GM23248 (cell line): ENCODE results near the gene FRZB. TPM values are rescaled to one million over a fixed set of nuclear protein-coding genes. Genes with fewer than 3 reads are reported as not detected.

Source experiments
- DNase-seq: peaks from one replicate; pipeline ENCODE4 v3.0.0-alpha.2; 2015
- H2AFZ ChIP-seq: fragments of 200-600 bp; sonication (generic); 2 replicates; pipeline ENCODE4 v1.6.1; 2016; ENCODE audit warnings: antibody characterized with exemption
- H3F3A ChIP-seq: fragments of 200-600 bp; sonication (generic); 2 replicates; pipeline ENCODE4 v1.6.1; 2016; ENCODE audit warnings: mild to moderate bottlenecking, antibody characterized with exemption, mixed run types; ENCODE audit not compliant: insufficient read depth
- H3K27ac ChIP-seq: fragments of 200-600 bp; sonication (generic); 2 replicates; pipeline ENCODE4 v1.5.1; 2016; ENCODE audit warnings: mild to moderate bottlenecking
- H3K27me3 ChIP-seq: fragments of 200-600 bp; sonication (generic); replicated peaks from 2 replicates; pipeline ENCODE4 v1.6.1; 2016; ENCODE audit warnings: mild to moderate bottlenecking; ENCODE audit not compliant: insufficient read depth
- H3K36me3 ChIP-seq: fragments of 200-600 bp; sonication (generic); 2 replicates; pipeline ENCODE4 v1.6.1; 2016; ENCODE audit warnings: low read depth, mild to moderate bottlenecking
- H3K4me1 ChIP-seq: fragments of 200-600 bp; sonication (generic); 2 replicates; pipeline ENCODE4 v1.6.1; 2016; ENCODE audit warnings: mild to moderate bottlenecking; ENCODE audit not compliant: insufficient read depth
- H3K4me2 ChIP-seq: fragments of 200-600 bp; sonication (generic); one replicate; pipeline ENCODE4 v1.6.1; 2016; ENCODE audit warnings: mild to moderate bottlenecking; ENCODE audit not compliant: unreplicated experiment
- H3K4me3 ChIP-seq: fragments of 200-600 bp; sonication (generic); 2 replicates; pipeline ENCODE4 v1.5.1; 2016; ENCODE audit warnings: mild to moderate bottlenecking
- H3K79me2 ChIP-seq: fragments of 200-600 bp; sonication (generic); 2 replicates; pipeline ENCODE4 v1.6.1; 2016; ENCODE audit warnings: mild to moderate bottlenecking; ENCODE audit not compliant: insufficient read depth
- H3K9ac ChIP-seq: fragments of 200-600 bp; sonication (generic); 2 replicates; pipeline ENCODE4 v1.6.1; 2016; ENCODE audit warnings: mild to moderate bottlenecking
- H3K9me2 ChIP-seq: fragments of 200-600 bp; sonication (generic); 2 replicates; pipeline ENCODE4 v1.6.1; 2016; ENCODE audit warnings: mixed run types, mild to moderate bottlenecking, moderate library complexity; ENCODE audit not compliant: insufficient read depth
- H3K9me3 ChIP-seq: fragments of 200-600 bp; sonication (generic); one replicate; pipeline ENCODE4 v1.6.1; 2017; ENCODE audit warnings: low read depth
- H4K20me1 ChIP-seq: fragments of 200-600 bp; sonication (generic); 2 replicates; pipeline ENCODE4 v1.6.0; 2016; ENCODE audit not compliant: insufficient read depth
- EZH2 ChIP-seq: fragments of 200-600 bp; sonication (generic); IDR thresholded peaks from 2 replicates; pipeline ENCODE4 v1.6.1; 2018; ENCODE audit warnings: antibody characterized with exemption, mild to moderate bottlenecking; ENCODE audit not compliant: insufficient read depth, poor library complexity, severe bottlenecking
- EZH2phosphoT487 ChIP-seq: fragments of 200-600 bp; sonication (generic); IDR thresholded peaks from 2 replicates; pipeline ENCODE4 v1.6.1; 2018; ENCODE audit warnings: antibody characterized with exemption, moderate library complexity, mild to moderate bottlenecking, low read depth; ENCODE audit not compliant: insufficient read depth
- WGBS, 2 experiments: methylation state at CpG; one replicate each; pipeline ENCODE4 v1.1.6; 2015 to 2017; ENCODE audit warnings: low lambda C conversion rate in 2 of 2, low coverage in 1 of 2; ENCODE audit errors: missing lambda C conversion rate in 2 of 2; 5-methylcytosine and 5-hydroxymethylcytosine counted together
- in situ Hi-C: fragments of 300-500 bp; cut with MboI; formaldehyde crosslinking; loops from 2 replicates; pipeline ENCODE4 v1.15.0; 2020
- polyA plus RNA-seq: library from polyadenylated mRNA; unstranded; fragments of >200 nt; fragmentation: Nextera tagmentation; extraction: Ambion mirVana; gene quantifications from 2 replicates; pipeline ENCODE4 v1.2.1, GENCODE V29; 2016
- total RNA-seq: library from RNA; depleted of rRNA; stranded (reverse); fragments of >200 nt; shearing (Covaris generic); gene quantifications from 2 replicates; pipeline ENCODE4 v1.2.3, GENCODE V29; 2014

The FRZB gene
- total and polyA plus RNA-seq, 2 experiments from 2014 or later = 0.08 to 0.32 TPM

DNA sequence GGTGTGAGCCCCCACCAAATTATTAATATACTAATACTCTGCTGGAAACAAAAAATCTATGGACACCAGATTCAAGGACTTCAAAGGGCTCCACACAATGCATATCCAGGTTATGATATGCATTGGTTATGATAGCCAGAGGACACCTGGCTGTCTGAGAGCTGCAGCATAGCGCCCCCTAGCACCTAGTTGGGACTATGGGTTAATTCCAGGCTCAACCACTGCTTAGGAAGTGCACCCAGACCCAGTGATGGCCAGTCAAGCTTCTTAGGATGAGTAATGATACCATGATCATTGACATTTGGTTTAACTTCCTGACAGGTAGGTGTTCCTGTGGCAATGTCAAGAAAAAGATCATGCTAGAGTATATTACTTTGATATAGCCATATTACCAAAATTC lies 3.8 kb upstream of the FRZB start:
- H2AFZ ChIP-seq = no peak overlapping the region
- H4K20me1 ChIP-seq = no peaks in the 10 kb centered on the region
- TF ChIP-seq EZH2phosphoT487 = no peak
- TF ChIP-seq EZH2 = no peak
- no peak overlapping the region for H3K4me3 ChIP-seq
- H3K9me3 ChIP-seq = no peaks in the 10 kb centered on the region
- H3K79me2 ChIP-seq = no peaks in the 10 kb centered on the region
- 0% methylated on average over 1 of the region's 1 CpG for WGBS, 2 experiments
- H3F3A ChIP-seq = peaks cover 6% of the 10 kb centered on the region; the same call in 1 of the 2 replicates
- H3K9ac ChIP-seq = no peak overlapping the region
- H3K36me3 ChIP-seq = no peaks in the 10 kb centered on the region
- in situ Hi-C loops = no loop called here
- H3K27ac ChIP-seq = no peak overlapping the region
- H3K4me1 ChIP-seq = no peaks in the 10 kb centered on the region
- no peak overlapping the region for H3K4me2 ChIP-seq
- no peaks in the 10 kb centered on the region; the same call in 1 of the 2 replicates for H3K27me3 ChIP-seq
- no peaks in the 10 kb centered on the region for H3K9me2 ChIP-seq
- DNase-seq = no peak

DNA sequence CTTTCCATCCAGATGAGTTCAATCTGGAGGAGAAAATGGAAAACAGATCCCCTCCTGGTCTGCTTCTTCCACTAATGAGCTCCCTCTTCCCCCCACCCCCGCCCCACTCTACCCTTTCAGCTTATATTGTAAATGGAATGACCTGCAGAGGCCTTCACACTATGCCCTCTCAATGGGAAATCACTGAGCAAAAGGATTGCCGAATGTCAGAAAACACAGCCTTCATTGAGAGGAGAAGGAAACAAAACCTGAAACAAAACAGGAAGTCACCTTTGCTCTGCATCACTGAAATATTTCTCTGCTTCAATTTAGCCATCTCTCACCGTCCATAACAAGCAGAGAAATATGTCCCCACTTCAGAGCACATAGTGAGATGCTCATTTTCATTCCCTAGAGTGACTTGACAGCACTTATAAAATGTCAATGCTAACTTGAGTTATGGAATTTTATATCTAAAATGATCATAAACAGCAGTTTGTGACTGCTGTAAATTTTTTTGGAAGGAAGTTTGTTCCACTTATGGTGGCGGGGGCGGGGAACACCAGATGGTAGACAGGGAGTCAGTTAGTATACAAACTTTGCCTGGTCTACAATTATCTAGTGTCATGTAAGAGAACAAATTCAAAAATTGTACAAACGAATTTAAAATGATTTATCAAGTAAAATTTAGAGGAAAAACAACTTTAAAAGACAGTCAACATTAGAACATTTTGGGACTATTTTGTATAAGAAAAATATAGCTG lies 1.8 kb upstream of the FRZB start:
- no peak overlapping the region for H3K27ac ChIP-seq

DNA sequence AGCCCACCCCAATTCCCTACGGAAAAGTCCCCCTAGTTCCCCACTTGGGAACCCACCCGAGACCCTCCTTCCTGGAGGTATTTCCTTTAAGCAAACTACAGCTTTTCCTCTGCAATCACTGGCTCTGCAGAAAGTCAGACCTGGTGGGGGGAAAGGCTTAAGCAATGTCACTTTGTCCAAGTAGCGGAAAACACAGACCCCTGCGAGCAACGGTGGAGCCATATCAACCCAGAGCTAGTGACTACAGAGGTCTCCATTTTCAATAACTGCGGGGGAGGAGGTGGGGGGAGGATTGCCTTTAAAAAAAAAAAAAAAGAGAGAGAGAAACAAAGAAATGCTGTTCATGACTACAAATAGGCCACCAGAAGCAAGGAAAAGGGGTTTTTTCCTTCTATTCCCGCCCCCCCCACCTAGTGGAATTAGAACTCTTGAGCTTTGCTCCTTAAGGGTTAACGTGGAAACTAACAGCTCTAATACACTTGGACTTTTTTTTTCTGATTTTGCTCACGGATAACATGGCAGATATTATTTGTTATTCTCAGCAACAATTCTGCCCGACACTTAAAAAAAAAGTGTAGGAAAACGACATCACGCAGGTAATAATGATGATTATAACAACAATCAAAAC lies 1.1 kb upstream of the FRZB start:
- H3K79me2 ChIP-seq = no peaks in the 10 kb centered on the region
- 40 to 43% methylated on average over 12 of the region's 12 CpGs for WGBS, 2 experiments
- H3K9me3 ChIP-seq = no peaks in the 10 kb centered on the region
- peak overlapping the region; percentile 85 for H2AFZ ChIP-seq
- no peaks in the 10 kb centered on the region for H3K9me2 ChIP-seq
- H4K20me1 ChIP-seq = no peaks in the 10 kb centered on the region
- H3K9ac ChIP-seq = peak overlapping the region; percentile 26
- no peak for DNase-seq
- H3K27me3 ChIP-seq = peaks cover 3% of the 10 kb centered on the region; the same call in 1 of the 2 replicates
- TF ChIP-seq EZH2 (no peak), EZH2phosphoT487 (no peak)
- H3K36me3 ChIP-seq = no peaks in the 10 kb centered on the region
- no peak overlapping the region for H3K27ac ChIP-seq
- peaks cover 6% of the 10 kb centered on the region; the same call in 1 of the 2 replicates for H3F3A ChIP-seq
- H3K4me3 ChIP-seq = peak overlapping the region; percentile 73
- peak overlapping the region; percentile 80 for H3K4me2 ChIP-seq
- no peaks in the 10 kb centered on the region for H3K4me1 ChIP-seq
- in situ Hi-C loops = no loop called here

More for the DNA sequence above, 1.8 kb upstream of the FRZB start:
- Histone ChIP-seq H3K9me3 (no peaks in the 10 kb centered on the region), H2AFZ (no peak overlapping the region), H3K9ac (no peak overlapping the region), H3K79me2 (no peaks in the 10 kb centered on the region), H3K36me3 (no peaks in the 10 kb centered on the region), H3K4me2 (no peak overlapping the region), H3F3A (peaks cover 6% of the 10 kb centered on the region; the same call in 1 of the 2 replicates), H4K20me1 (no peaks in the 10 kb centered on the region), H3K9me2 (no peaks in the 10 kb centered on the region), H3K27me3 (peaks cover 3% of the 10 kb centered on the region; the same call in 1 of the 2 replicates), H3K4me1 (no peaks in the 10 kb centered on the region), H3K4me3 (no peak overlapping the region)
- DNase-seq = no peak
- in situ Hi-C loops = no loop called here
- TF ChIP-seq EZH2phosphoT487 (no peak), EZH2 (no peak)
- WGBS, 2 experiments = 96% methylated on average over 6 of the region's 6 CpGs

DNA sequence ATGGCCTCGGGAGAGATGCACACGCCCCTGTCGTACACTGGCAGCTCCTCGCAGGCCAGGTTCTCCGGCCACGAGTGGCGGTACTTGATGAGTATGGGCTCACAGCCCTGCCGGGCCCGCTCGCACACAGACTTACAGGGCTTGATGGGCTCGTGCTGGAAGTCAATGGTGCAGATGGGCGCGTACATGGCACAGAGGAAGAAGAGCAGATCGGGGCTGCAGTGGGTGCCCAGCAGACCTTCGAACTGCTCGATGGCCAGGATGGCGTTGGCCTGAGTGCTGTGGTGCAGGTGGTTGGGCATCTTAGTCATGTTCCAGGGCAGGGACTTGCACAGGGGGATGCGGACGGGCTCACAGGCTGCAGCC lies 359 bp downstream of the FRZB start:
- Histone ChIP-seq H3K9me2 (no peaks in the 10 kb centered on the region), H4K20me1 (no peaks in the 10 kb centered on the region), H3F3A (peaks cover 6% of the 10 kb centered on the region; the same call in 1 of the 2 replicates), H3K27ac (no peak overlapping the region), H3K9ac (peak overlapping the region; percentile 26; the same call in 1 of the 2 replicates), H3K4me1 (no peaks in the 10 kb centered on the region), H3K4me2 (peak overlapping the region; percentile 80), H3K9me3 (no peaks in the 10 kb centered on the region), H3K36me3 (no peaks in the 10 kb centered on the region), H3K79me2 (no peaks in the 10 kb centered on the region), H3K4me3 (peak overlapping the region; percentile 73), H3K27me3 (peaks cover 3% of the 10 kb centered on the region; the same call in 1 of the 2 replicates), H2AFZ (peak overlapping the region; percentile 85)
- in situ Hi-C loops = no loop called here
- DNase-seq = peak; percentile 47
- no peak for TF ChIP-seq EZH2phosphoT487
- WGBS, 2 experiments = 3 to 4% methylated on average over 19 of the region's 19 CpGs
